ENCODE results near the gene ZC3H7A. TPM values are rescaled to one million over a fixed set of nuclear protein-coding genes. Genes with fewer than 3 reads are reported as not detected.

The ZC3H7A gene
- total and polyA plus RNA-seq, 2 of the 13 experiments (the other 11 are each of a cell fraction or from before 2014, with no cell fraction given): 29.2 to 36.8 TPM

DNA sequence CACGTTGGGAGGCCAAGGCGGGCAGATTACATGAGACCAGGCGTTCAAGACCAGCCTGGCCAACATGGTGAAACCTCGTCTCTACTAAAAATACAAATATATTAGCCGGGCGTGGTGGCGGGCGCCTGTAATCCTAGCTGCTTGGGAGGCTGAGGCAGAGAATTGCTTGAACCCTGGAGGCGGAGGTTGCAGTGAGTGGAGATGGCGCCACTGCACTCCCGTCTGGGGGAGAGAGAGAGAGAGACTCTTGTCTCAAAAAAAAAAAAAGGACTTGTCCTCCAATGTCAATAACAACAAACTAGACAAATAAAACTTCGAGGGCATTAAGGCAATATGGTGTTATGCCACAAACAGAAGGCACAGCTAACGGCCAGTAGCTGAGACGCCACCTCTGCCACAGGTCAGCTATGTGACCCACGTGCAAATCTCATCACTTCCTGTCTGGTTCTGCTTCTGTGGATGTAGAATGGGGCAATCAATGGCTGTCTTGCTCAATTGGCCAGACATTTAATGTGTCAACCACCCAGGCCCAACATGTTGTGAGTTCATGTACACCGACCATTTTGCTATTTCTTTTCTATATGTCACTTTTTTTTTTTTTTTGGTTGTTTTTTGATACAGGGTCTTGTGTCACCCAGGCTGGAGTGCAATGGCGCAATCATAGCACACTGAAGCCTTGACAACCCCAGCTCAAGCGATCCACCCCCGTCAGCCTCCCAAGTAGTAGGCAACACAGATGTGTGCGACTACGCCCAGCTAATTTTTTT, 53.6 kb downstream of the ZC3H7A start (continued):
- TF ChIP-seq ZBTB40 (IDR thresholded peaks at IDR 0.05) (no peak), ZBTB40 (CRISPR knock-in tag; IDR thresholded peaks at IDR 0.05) (peak; percentile 42), ZNF558 (CRISPR knock-in tag; IDR thresholded peaks at IDR 0.05; ENCODE audit: borderline replicate concordance) (no peak; the same call in 1 of the 2 replicates), ZNF569 (CRISPR knock-in tag; IDR thresholded peaks at IDR 0.05; ENCODE audit: borderline replicate concordance) (no peak), ZBTB14 (CRISPR knock-in tag; IDR thresholded peaks at IDR 0.05) (0 out of 2 replicates have a peak, but pooled peaks have one; percentile 30), ZNF792 (CRISPR knock-in tag; IDR thresholded peaks at IDR 0.05) (peak; percentile 75), JUNB (CRISPR knock-in tag; IDR thresholded peaks at IDR 0.05; ENCODE audit: borderline replicate concordance) (no peak; the same call in 1 of the 2 replicates), ZNF772 (CRISPR knock-in tag; IDR thresholded peaks at IDR 0.05) (no peak), KDM3A (CRISPR knock-in tag; IDR thresholded peaks at IDR 0.05; ENCODE audit: low read depth) (peak; percentile 22; the same call in 1 of the 2 replicates), ZSCAN30 (CRISPR knock-in tag; IDR thresholded peaks at IDR 0.05) (no peak), KLF6 (CRISPR knock-in tag; IDR thresholded peaks at IDR 0.05) (peak; percentile 86), ZNF224 (CRISPR knock-in tag; IDR thresholded peaks at IDR 0.05) (no peak; the same call in 1 of the 2 replicates), ZNF678 (CRISPR knock-in tag; IDR thresholded peaks at IDR 0.05) (no peak), ZNF331 (CRISPR knock-in tag; IDR thresholded peaks at IDR 0.05) (peak; percentile 60; the same call in 1 of the 2 replicates)
- TF ChIP-seq, protein P1, sequence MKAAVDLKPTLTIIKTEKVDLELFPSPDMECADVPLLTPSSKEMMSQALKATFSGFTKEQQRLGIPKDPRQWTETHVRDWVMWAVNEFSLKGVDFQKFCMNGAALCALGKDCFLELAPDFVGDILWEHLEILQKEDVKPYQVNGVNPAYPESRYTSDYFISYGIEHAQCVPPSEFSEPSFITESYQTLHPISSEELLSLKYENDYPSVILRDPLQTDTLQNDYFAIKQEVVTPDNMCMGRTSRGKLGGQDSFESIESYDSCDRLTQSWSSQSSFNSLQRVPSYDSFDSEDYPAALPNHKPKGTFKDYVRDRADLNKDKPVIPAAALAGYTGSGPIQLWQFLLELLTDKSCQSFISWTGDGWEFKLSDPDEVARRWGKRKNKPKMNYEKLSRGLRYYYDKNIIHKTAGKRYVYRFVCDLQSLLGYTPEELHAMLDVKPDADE (CRISPR knock-in tag; IDR thresholded peaks at IDR 0.05): peak; percentile 68; the same call in 1 of the 2 replicates
- TF ChIP-seq, protein P2, sequence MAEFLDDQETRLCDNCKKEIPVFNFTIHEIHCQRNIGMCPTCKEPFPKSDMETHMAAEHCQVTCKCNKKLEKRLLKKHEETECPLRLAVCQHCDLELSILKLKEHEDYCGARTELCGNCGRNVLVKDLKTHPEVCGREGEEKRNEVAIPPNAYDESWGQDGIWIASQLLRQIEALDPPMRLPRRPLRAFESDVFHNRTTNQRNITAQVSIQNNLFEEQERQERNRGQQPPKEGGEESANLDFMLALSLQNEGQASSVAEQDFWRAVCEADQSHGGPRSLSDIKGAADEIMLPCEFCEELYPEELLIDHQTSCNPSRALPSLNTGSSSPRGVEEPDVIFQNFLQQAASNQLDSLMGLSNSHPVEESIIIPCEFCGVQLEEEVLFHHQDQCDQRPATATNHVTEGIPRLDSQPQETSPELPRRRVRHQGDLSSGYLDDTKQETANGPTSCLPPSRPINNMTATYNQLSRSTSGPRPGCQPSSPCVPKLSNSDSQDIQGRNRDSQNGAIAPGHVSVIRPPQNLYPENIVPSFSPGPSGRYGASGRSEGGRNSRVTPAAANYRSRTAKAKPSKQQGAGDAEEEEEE (CRISPR knock-in tag; IDR thresholded peaks at IDR 0.05; ENCODE audit: borderline replicate concordance): no peak; the same call in 1 of the 2 replicates

Measured in HepG2 (cell line).